Thyroid gland (tissue), 4 donors: ENCODE data around the gene RAB29.

Source experiments
- CTCF ChIP-seq, 6 experiments: fragments of 200-600 bp in 3 of 6; fragments of 450-650 bp in 3 of 6; sonication (generic) in 3 of 6; IDR thresholded peaks; one replicate each; pipeline ENCODE4 v1.5.1; 2016 to 2019; ENCODE audit warnings: antibody characterized with exemption in 6 of 6, mild to moderate bottlenecking in 2 of 6, inconsistent platforms in 1 of 6, moderate library complexity in 1 of 6
- POLR2A ChIP-seq, 2 donors: fragments of 450-650 bp; IDR thresholded peaks; one replicate each; pipeline ENCODE4 v1.6.1; 2017; ENCODE audit warnings: antibody characterized with exemption in 2 of 2, mild to moderate bottlenecking in 2 of 2, moderate library complexity in 1 of 2

- TF ChIP-seq CTCF (IDR thresholded peaks at IDR 0.05) (no peak), POLR2A (IDR thresholded peaks at IDR 0.05) (no peak)
These were observed 8.7 kb downstream of the RAB29 start for GRCh38 chr1:205766570-205766969.
